Stimulated activated CD4-positive, alpha-beta T cell treated with anti-CD3 and anti-CD28 coated beads, Interleukin-2, amount 100 ng/mL, for 4 hours (primary cell): ENCODE results near the gene SMIM36.
"Not testable (repeated sequence)": the region's sequence is repeated elsewhere in the genome, so short reads cannot be mapped to it uniquely, and the experiment has no call there.

Source experiments
- DNase-seq: peaks from one replicate; pipeline ENCODE4 v3.0.0-alpha.2; 2020; ENCODE audit warnings: low read depth

The SMIM36 gene

GRCh38 chr17:55413825-55414489, 97.3 kb downstream of the SMIM36 start:
- no peak for DNase-seq

- no peak for DNase-seq
Observed at GRCh38 chr17:55411463-55411855, 99.8 kb downstream of the SMIM36 start.

- no peak for DNase-seq
Observed at GRCh38 chr17:55410722-55411462, 100.4 kb downstream of the SMIM36 start.

- no peak for DNase-seq
Observed at GRCh38 chr17:55409030-55409800, 102.0 kb downstream of the SMIM36 start.

- DNase-seq: no peak
Observed at GRCh38 chr17:55407641-55408566, 103.3 kb downstream of the SMIM36 start.

- DNase-seq: no peak
Observed at GRCh38 chr17:55405600-55405999, 105.7 kb downstream of the SMIM36 start.

GRCh38 chr17:55404197-55404596, 107.1 kb downstream of the SMIM36 start:
- DNase-seq: not testable (repeated sequence)

GRCh38 chr17:55402374-55402773, 108.9 kb downstream of the SMIM36 start:
- no peak for DNase-seq
